Endothelial cell of umbilical vein (primary cell): Measurements from ENCODE around the gene NCOR1.

Experiments
- CTCF ChIP-seq, 2 donors: IDR thresholded peaks; 1 replicate in 1 of 2; 2 replicates in 1 of 2; pipeline ENCODE4 v1.5.1; 2011; ENCODE audit warnings: low read length in 2 of 2, mild to moderate bottlenecking in 2 of 2, moderate library complexity in 2 of 2, control low read depth in 1 of 2, inconsistent platforms in 1 of 2, low read depth in 1 of 2; ENCODE audit not compliant: insufficient read depth in 1 of 2; ENCODE audit errors: extremely low read depth in 1 of 2
- EZH2 ChIP-seq: IDR thresholded peaks from 2 replicates; pipeline ENCODE4 v1.6.1; 2012; ENCODE audit warnings: borderline replicate concordance, low read depth, mild to moderate bottlenecking, moderate library complexity, low read length, inconsistent platforms; ENCODE audit not compliant: severe bottlenecking
- JUN ChIP-seq: IDR thresholded peaks from 2 replicates; pipeline ENCODE4 v1.6.1; 2011; ENCODE audit warnings: borderline replicate concordance, low read depth; ENCODE audit not compliant: insufficient read length, insufficient read depth
- MYC ChIP-seq: IDR thresholded peaks from one replicate; pipeline ENCODE4 v1.6.1; 2011; ENCODE audit warnings: mild to moderate bottlenecking, low read depth, low read length
- POLR2A ChIP-seq: IDR thresholded peaks from 2 replicates; pipeline ENCODE4 v1.6.1; 2012; ENCODE audit warnings: low read depth, mild to moderate bottlenecking, control low read depth, low read length
- POLR2AphosphoS5 ChIP-seq: IDR thresholded peaks from 2 replicates; pipeline ENCODE4 v1.6.1; 2012; ENCODE audit warnings: low read depth, mild to moderate bottlenecking, control low read depth, low read length, moderate library complexity; ENCODE audit not compliant: insufficient read depth
- TF ChIP-seq, protein P1 (sequence below): IDR thresholded peaks from 2 replicates; pipeline ENCODE4 v1.6.1; 2011; ENCODE audit not compliant: insufficient read depth, insufficient read length

GRCh38 chr17:16259926-16260325, 44.6 kb upstream of the NCOR1 start:
- no peak for TF ChIP-seq CTCF (IDR thresholded peaks at IDR 0.05; ENCODE audit: extremely low read depth in 1 of 2, insufficient read depth in 1 of 2, low read depth in 1 of 2, low read length in 2 of 2)
- TF ChIP-seq POLR2A = no peak
- TF ChIP-seq, protein P1, sequence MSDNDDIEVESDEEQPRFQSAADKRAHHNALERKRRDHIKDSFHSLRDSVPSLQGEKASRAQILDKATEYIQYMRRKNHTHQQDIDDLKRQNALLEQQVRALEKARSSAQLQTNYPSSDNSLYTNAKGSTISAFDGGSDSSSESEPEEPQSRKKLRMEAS = no peak
- TF ChIP-seq POLR2AphosphoS5 = no peak
- no peak for TF ChIP-seq EZH2
- TF ChIP-seq MYC = no peak
- TF ChIP-seq JUN = no peak
